ENCODE measurements around the gene GPR52. TPM values are rescaled to one million over a fixed set of nuclear protein-coding genes. Genes with fewer than 3 reads are reported as not detected.
A peak's percentile ranks its signal among the peaks of the same experiment; 100 is the strongest.

Gene GPR52
- total RNA-seq, 1 donor = 2.6 TPM

DNA sequence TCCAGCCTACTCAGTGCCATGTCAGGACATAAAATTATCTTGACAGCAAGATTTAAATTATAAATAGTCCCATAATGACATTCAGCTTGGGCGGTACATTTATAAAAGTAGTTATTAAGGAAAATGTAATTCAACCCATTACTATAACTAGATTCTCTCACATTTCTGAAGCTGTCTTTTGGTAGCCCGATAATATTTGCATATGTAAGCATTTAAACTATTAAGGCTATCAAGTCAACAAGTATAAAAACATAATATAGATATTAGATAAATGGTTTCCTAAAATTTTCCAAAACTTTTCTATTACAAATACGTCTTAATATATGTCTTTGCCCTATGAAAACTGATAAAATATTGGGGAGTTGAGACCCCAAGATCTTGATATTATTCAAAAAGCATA, 21.6 kb upstream of the GPR52 start:
- DNase-seq (ENCODE audit: low read depth) = no peak
- no peak overlapping the region for H3K4me3 ChIP-seq (ENCODE audit: low read depth, low read length)
- TF ChIP-seq, protein P1, sequence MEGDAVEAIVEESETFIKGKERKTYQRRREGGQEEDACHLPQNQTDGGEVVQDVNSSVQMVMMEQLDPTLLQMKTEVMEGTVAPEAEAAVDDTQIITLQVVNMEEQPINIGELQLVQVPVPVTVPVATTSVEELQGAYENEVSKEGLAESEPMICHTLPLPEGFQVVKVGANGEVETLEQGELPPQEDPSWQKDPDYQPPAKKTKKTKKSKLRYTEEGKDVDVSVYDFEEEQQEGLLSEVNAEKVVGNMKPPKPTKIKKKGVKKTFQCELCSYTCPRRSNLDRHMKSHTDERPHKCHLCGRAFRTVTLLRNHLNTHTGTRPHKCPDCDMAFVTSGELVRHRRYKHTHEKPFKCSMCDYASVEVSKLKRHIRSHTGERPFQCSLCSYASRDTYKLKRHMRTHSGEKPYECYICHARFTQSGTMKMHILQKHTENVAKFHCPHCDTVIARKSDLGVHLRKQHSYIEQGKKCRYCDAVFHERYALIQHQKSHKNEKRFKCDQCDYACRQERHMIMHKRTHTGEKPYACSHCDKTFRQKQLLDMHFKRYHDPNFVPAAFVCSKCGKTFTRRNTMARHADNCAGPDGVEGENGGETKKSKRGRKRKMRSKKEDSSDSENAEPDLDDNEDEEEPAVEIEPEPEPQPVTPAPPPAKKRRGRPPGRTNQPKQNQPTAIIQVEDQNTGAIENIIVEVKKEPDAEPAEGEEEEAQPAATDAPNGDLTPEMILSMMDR (IDR thresholded peaks at IDR 0.05; ENCODE audit: insufficient read depth, low read depth, low read length) = no peak

DNA sequence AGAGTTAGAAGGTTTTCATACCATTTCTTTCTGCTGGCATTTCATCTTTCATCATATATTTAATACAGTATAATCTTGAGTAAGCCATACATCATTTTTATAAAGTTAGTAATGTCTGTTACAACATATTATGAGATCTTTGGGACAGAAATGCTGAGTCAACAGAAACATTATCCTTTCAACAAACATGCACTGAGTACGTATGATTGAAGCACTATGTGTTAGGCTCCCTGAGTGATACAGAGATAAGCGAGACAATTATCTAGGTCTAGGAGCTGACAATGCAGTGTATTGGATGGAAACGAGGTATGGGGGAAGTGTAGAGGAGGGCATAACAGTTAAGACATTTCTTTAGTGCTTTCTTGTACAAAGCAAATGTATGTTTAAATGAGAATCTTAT, 19.7 kb upstream of the GPR52 start:
- DNase-seq (ENCODE audit: low read depth) = no peak
- TF ChIP-seq, protein P1 (IDR thresholded peaks at IDR 0.05; ENCODE audit: insufficient read depth, low read depth, low read length) = no peak

DNA sequence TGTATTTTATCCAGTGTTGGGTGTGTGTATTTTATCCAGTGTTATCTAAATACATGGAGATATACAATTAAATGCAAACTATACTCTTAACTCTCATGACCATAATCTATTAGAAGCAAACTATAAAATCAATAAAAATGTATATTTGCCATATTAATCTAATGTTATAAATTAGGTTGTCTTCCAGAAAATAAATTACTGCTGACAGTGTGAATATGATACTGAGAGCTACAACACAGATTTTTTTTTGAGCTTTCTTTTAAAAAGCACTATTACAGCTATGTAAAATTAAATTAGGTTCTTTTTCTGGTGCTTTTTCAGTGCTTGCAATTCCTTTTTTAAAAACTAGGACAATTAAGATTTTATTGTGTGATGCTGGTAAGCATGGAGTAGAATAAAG, 19.0 kb upstream of the GPR52 start:
- no peak for DNase-seq (ENCODE audit: low read depth)
- TF ChIP-seq, protein P1 (IDR thresholded peaks at IDR 0.05; ENCODE audit: insufficient read depth, low read depth, low read length) = no peak
- H3K4me3 ChIP-seq (ENCODE audit: low read depth, low read length) = no peak overlapping the region

More for the DNA sequence above, 19.7 kb upstream of the GPR52 start:
- H3K4me3 ChIP-seq (ENCODE audit: low read depth, low read length) = no peak overlapping the region

DNA sequence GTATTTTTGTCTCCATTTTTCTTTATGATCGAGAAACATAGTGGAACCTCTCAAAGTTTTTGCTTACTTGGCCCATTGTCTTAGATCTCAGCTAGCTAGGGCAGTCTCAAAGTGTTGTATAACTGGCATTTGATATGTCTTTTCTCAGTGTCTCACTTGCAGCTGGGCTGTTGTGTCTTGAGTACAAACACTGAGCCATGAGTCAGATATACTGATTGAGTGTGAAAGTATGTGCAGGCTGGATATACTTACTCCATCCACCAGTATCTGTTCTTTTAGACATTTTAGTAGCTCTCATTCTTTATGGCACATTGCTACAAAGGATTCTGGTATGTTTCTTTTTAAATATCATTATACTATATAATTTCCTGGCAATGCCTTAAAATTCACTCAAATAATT, 14.3 kb upstream of the GPR52 start:
- TF ChIP-seq, protein P1 (IDR thresholded peaks at IDR 0.05; ENCODE audit: insufficient read depth, low read depth, low read length) = no peak
- H3K4me3 ChIP-seq (ENCODE audit: low read depth, low read length) = no peak overlapping the region
- DNase-seq (ENCODE audit: low read depth) = peak; percentile 33

DNA sequence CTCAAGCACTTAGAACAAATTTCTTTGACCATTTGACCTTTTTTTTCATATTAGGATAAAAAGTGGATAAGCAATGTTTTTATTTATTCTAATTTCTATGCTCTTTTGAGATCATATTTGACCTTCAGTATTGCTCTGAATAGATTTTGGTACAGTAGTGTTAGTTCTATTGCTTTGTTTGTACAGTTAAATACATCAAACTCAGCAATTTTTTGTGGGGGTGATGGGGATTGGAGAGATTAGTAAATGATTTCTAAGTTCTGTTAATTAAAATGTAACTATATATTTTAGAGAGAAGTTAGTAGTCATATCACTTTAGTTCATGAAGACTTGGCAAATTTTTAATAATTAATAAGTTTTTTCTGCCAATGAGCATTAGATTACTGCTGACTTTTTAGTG, 2.4 kb upstream of the GPR52 start:
- TF ChIP-seq, protein P1 (IDR thresholded peaks at IDR 0.05; ENCODE audit: insufficient read depth, low read depth, low read length) = no peak

DNA sequence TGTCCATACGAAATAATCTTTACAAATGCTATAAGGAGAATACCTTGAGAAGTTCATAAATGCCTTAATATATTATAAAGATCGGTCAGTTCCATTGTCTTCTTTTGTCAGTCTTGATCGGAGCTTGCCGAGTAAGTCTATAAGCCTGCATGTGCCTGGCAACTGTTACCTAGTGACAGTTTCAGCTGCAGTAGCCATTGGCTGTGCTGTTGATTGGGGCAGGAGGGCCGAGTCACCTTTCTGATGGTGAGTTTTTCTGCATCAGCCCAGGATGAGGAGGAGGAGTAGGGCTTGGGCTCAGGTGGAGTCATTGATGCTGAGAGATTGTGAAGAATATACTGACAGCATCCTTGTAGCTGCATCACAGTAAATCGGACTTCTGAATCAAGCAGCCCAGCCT, 1.9 kb upstream of the GPR52 start:
- TF ChIP-seq, protein P1 (IDR thresholded peaks at IDR 0.05; ENCODE audit: insufficient read depth, low read depth, low read length) = no peak
- DNase-seq (ENCODE audit: low read depth) = no peak
- H3K4me3 ChIP-seq (ENCODE audit: low read depth, low read length) = no peak overlapping the region

More for the DNA sequence above, 2.4 kb upstream of the GPR52 start:
- no peak overlapping the region for H3K4me3 ChIP-seq (ENCODE audit: low read depth, low read length)
- no peak for DNase-seq (ENCODE audit: low read depth)

DNA sequence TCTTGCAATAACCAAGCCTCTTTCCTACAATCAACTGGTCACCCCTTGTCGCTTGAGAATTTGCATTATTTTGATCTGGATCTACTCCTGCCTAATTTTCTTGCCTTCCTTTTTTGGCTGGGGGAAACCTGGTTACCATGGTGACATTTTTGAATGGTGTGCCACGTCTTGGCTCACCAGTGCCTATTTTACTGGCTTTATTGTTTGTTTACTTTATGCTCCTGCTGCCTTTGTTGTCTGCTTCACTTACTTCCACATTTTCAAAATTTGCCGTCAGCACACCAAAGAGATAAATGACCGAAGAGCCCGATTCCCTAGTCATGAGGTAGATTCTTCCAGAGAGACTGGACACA, 743 bp downstream of the GPR52 start:
- TF ChIP-seq, protein P1 (IDR thresholded peaks at IDR 0.05; ENCODE audit: insufficient read depth, low read depth, low read length) = no peak

More for the DNA sequence above, 743 bp downstream of the GPR52 start:
- DNase-seq (ENCODE audit: low read depth) = no peak
- no peak overlapping the region for H3K4me3 ChIP-seq (ENCODE audit: low read depth, low read length)

Data from fibroblast of villous mesenchyme (primary cell).